ENCODE measurements around the gene MBNL1. TPM values are rescaled to one million over a fixed set of nuclear protein-coding genes. Genes with fewer than 3 reads are reported as not detected.
A peak's percentile ranks its signal among the peaks of the same experiment; 100 is the strongest.

Gene MBNL1
- total RNA-seq, 4 donors from 2014 or later, result 261 to 429 (median 389) TPM

DNA sequence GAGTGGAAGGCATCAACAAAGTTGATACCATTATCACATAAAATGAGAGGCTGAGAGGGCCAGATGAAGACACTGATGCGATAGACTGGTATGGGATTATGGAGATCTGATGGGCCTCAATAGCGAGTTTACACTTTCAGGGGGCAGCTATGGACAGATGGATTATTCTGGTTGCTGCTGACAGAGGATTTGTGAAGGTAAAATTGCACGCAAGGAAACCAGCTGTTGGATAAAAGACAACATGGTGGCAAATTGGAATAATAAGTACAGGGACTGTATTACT, 203.9 kb downstream of the MBNL1 start:
- TF ChIP-seq, protein P1, sequence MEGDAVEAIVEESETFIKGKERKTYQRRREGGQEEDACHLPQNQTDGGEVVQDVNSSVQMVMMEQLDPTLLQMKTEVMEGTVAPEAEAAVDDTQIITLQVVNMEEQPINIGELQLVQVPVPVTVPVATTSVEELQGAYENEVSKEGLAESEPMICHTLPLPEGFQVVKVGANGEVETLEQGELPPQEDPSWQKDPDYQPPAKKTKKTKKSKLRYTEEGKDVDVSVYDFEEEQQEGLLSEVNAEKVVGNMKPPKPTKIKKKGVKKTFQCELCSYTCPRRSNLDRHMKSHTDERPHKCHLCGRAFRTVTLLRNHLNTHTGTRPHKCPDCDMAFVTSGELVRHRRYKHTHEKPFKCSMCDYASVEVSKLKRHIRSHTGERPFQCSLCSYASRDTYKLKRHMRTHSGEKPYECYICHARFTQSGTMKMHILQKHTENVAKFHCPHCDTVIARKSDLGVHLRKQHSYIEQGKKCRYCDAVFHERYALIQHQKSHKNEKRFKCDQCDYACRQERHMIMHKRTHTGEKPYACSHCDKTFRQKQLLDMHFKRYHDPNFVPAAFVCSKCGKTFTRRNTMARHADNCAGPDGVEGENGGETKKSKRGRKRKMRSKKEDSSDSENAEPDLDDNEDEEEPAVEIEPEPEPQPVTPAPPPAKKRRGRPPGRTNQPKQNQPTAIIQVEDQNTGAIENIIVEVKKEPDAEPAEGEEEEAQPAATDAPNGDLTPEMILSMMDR (IDR thresholded peaks at IDR 0.05), result no peak
- no peak for TF ChIP-seq POLR2A (IDR thresholded peaks at IDR 0.05)
- peaks cover 0 to 4% (median 0%) of the 10 kb centered on the region in 4 donors for H3K4me1 ChIP-seq
- no peaks in the 10 kb centered on the region for H3K9me3 ChIP-seq
- no peaks in the 10 kb centered on the region for H3K36me3 ChIP-seq
- H3K4me3 ChIP-seq, result peak overlapping the region in 1 of 4 donors; percentile 20
- no peak overlapping the region for H3K27ac ChIP-seq
- no peaks in the 10 kb centered on the region for H3K27me3 ChIP-seq
- DNase-seq, result no peak

GRCh38 chr3:152474585-152474984, 205.9 kb downstream of the MBNL1 start:
- H3K4me3 ChIP-seq, result no peak overlapping the region
- H3K36me3 ChIP-seq, result no peaks in the 10 kb centered on the region
- DNase-seq, result no peak
- H3K27ac ChIP-seq, result no peak overlapping the region
- H3K9me3 ChIP-seq, result no peaks in the 10 kb centered on the region
- peaks cover 0 to 4% (median 0%) of the 10 kb centered on the region in 4 donors for H3K4me1 ChIP-seq
- H3K27me3 ChIP-seq, result no peaks in the 10 kb centered on the region
- TF ChIP-seq, protein P1 (IDR thresholded peaks at IDR 0.05), result peak in 4 of 6 experiments; percentile 32 to 56 (median 54)
- no peak for TF ChIP-seq POLR2A (IDR thresholded peaks at IDR 0.05)

- H3K36me3 ChIP-seq, result no peaks in the 10 kb centered on the region
- TF ChIP-seq, protein P1 (IDR thresholded peaks at IDR 0.05), result no peak
- no peak for TF ChIP-seq POLR2A (IDR thresholded peaks at IDR 0.05)
- no peak overlapping the region for H3K27ac ChIP-seq
- H3K27me3 ChIP-seq, result no peaks in the 10 kb centered on the region
- H3K9me3 ChIP-seq, result no peaks in the 10 kb centered on the region
- DNase-seq, result no peak
- no peaks in the 10 kb centered on the region for H3K4me1 ChIP-seq
- no peak overlapping the region for H3K4me3 ChIP-seq
These were observed 208.7 kb downstream of the MBNL1 start for GRCh38 chr3:152477422-152477821.

GRCh38 chr3:152480282-152480953, 211.7 kb downstream of the MBNL1 start:
- DNase-seq, result no peak
- Histone ChIP-seq H3K27ac (no peak overlapping the region), H3K27me3 (no peaks in the 10 kb centered on the region), H3K9me3 (no peaks in the 10 kb centered on the region), H3K4me3 (no peak overlapping the region), H3K4me1 (no peaks in the 10 kb centered on the region), H3K36me3 (no peaks in the 10 kb centered on the region)
- TF ChIP-seq, protein P1 (IDR thresholded peaks at IDR 0.05), result no peak
- TF ChIP-seq POLR2A (IDR thresholded peaks at IDR 0.05), result no peak

DNA sequence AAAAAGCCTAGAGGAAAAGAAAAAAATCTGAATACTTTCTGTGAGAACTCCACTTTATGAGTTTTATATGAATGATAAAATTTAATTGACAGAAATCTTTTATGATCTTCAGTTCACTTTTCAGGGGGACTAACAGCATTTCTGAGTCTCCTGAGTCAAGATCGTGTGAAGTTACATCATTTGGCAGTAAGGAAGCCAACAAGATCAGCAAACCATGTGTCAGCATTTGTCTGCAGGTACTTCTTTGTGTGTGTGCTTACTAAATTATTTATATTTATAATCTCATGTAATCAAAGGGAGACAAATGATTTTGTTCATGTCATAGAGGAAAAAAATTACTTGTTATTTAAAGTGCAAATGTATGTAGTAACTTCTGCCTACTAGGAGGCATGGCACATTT, 217.6 kb downstream of the MBNL1 start:
- Histone ChIP-seq H3K4me1 (no peaks in the 10 kb centered on the region), H3K27me3 (no peaks in the 10 kb centered on the region), H3K27ac (no peak overlapping the region), H3K36me3 (no peaks in the 10 kb centered on the region), H3K9me3 (no peaks in the 10 kb centered on the region), H3K4me3 (no peak overlapping the region)
- no peak for TF ChIP-seq POLR2A (IDR thresholded peaks at IDR 0.05)
- TF ChIP-seq, protein P1 (IDR thresholded peaks at IDR 0.05), result no peak
- DNase-seq, result no peak

GRCh38 chr3:152488449-152488848, 219.7 kb downstream of the MBNL1 start:
- DNase-seq, result no peak
- H3K27ac ChIP-seq, result no peak overlapping the region
- H3K9me3 ChIP-seq, result no peaks in the 10 kb centered on the region
- no peak overlapping the region for H3K4me3 ChIP-seq
- no peaks in the 10 kb centered on the region for H3K27me3 ChIP-seq
- no peaks in the 10 kb centered on the region for H3K4me1 ChIP-seq
- no peak for TF ChIP-seq POLR2A (IDR thresholded peaks at IDR 0.05)
- TF ChIP-seq, protein P1 (IDR thresholded peaks at IDR 0.05), result no peak
- no peaks in the 10 kb centered on the region for H3K36me3 ChIP-seq
